HG03469 (cell line): ENCODE measurements around the gene GLB1L2.
A peak's percentile ranks its signal among the peaks of the same experiment; 100 is the strongest.

ENCODE experiments used
- ATAC-seq: cut with Tn5 transposase; IDR thresholded peaks from one replicate; pipeline ENCODE4 v1.9.1; 2021; ENCODE audit warnings: mild to moderate bottlenecking, moderate library complexity, moderate number of reproducible peaks; ENCODE audit not compliant: unreplicated experiment

GLB1L2 gene

GRCh38 chr11:134346101-134346975 lies 14.6 kb downstream of the GLB1L2 start:
- ATAC-seq: no peak

- ATAC-seq: no peak
Observed at GRCh38 chr11:134346976-134347350, 15.2 kb downstream of the GLB1L2 start.

GRCh38 chr11:134347441-134347840 lies 15.7 kb downstream of the GLB1L2 start:
- ATAC-seq: no peak

GRCh38 chr11:134349109-134349801 lies 17.5 kb downstream of the GLB1L2 start:
- ATAC-seq: peak; percentile 46

GRCh38 chr11:134349802-134350355 lies 18.1 kb downstream of the GLB1L2 start:
- no peak for ATAC-seq

GRCh38 chr11:134350381-134350780 lies 18.6 kb downstream of the GLB1L2 start:
- ATAC-seq: peak; percentile 85

- no peak for ATAC-seq
Observed at GRCh38 chr11:134352111-134352510, 20.3 kb downstream of the GLB1L2 start.

- no peak for ATAC-seq
Observed at GRCh38 chr11:134355136-134355535, 23.3 kb downstream of the GLB1L2 start.

GRCh38 chr11:134355656-134356055 lies 23.9 kb downstream of the GLB1L2 start:
- no peak for ATAC-seq

GRCh38 chr11:134356656-134357544 lies 25.1 kb downstream of the GLB1L2 start:
- ATAC-seq: no peak

- no peak for ATAC-seq
Observed at GRCh38 chr11:134357545-134357839, 25.7 kb downstream of the GLB1L2 start.

- ATAC-seq: no peak
Observed at GRCh38 chr11:134358165-134358855, 26.5 kb downstream of the GLB1L2 start.

- no peak for ATAC-seq
Observed at GRCh38 chr11:134358856-134359490, 27.2 kb downstream of the GLB1L2 start.

- ATAC-seq: no peak
Observed at GRCh38 chr11:134359646-134360045, 27.9 kb downstream of the GLB1L2 start.

GRCh38 chr11:134360050-134360835 lies 28.5 kb downstream of the GLB1L2 start:
- ATAC-seq: peak; percentile 84

- no peak for ATAC-seq
Observed at GRCh38 chr11:134361661-134362060, 29.9 kb downstream of the GLB1L2 start.

- ATAC-seq: no peak
Observed at GRCh38 chr11:134362192-134362901, 30.6 kb downstream of the GLB1L2 start.

GRCh38 chr11:134363161-134363560 lies 31.4 kb downstream of the GLB1L2 start:
- ATAC-seq: no peak

- ATAC-seq: no peak
Observed at GRCh38 chr11:134363592-134363991, 31.8 kb downstream of the GLB1L2 start.
